Purkinje cell (primary cell): ENCODE data around the gene INO80E. TPM values are rescaled to one million over a fixed set of nuclear protein-coding genes. Genes with fewer than 3 reads are reported as not detected.

Source experiments
- polyA plus RNA-seq: library from polyadenylated mRNA; unstranded; fragments of >200 nt; fragmentation: Nextera tagmentation; gene quantifications from 2 replicates; pipeline ENCODE4 v1.2.1, GENCODE V29; 2014

INO80E gene
- 0.06 and 1.5 TPM in 2 replicates for polyA plus RNA-seq

GRCh38 chr16:29995911-29996765 lies at the start of gene INO80E:
Gene INO80E, plus strand, starts transcription at chr16:29996241. Its CDS starts 70 bp downstream, at chr16:29996311.

GRCh38 chr16:29961479-29962343 lies 34.3 kb upstream of the INO80E start, which contains the start of gene TMEM219:
Gene TMEM219, plus strand, starts transcription at chr16:29962079. Its CDS starts 1,065 bp downstream, at chr16:29963144.

GRCh38 chr16:29973384-29974246 lies 22.4 kb upstream of the INO80E start, which contains the start of gene TAOK2:
Gene TAOK2, plus strand, starts transcription at chr16:29973868. Its CDS starts 3,905 bp downstream, at chr16:29977773.

GRCh38 chr16:29995324-29995910 lies 624 bp upstream of the INO80E start, which contains the start of gene HIRIP3:
Gene HIRIP3, minus strand, starts transcription at chr16:29995617. Its CDS starts 12 bp downstream, at chr16:29995605.

GRCh38 chr16:30010844-30011713 lies 15.0 kb downstream of the INO80E start, which contains the start of gene DOC2A:
Gene DOC2A, minus strand, starts transcription at chr16:30011027. Its CDS starts 805 bp downstream, at chr16:30010222.

GRCh38 chr16:30022887-30023286 lies 26.8 kb downstream of the INO80E start, which contains the start of gene C16orf92:
Gene C16orf92, plus strand, starts transcription at chr16:30023198. Its CDS starts 143 bp downstream, at chr16:30023341.

GRCh38 chr16:30030841-30031413 lies 34.9 kb downstream of the INO80E start, which contains the start of gene TLCD3B:
Gene TLCD3B, minus strand, starts transcription at chr16:30031271. Its CDS starts 744 bp downstream, at chr16:30030527.

Other genes starting within 250 kb of the INO80E start
- not detected in 2 replicates for gene ZG16, start 218.0 kb upstream of the INO80E start, polyA plus RNA-seq
- 19.1 and 28.6 TPM in 2 replicates for gene KIF22, start 205.5 kb upstream of the INO80E start, polyA plus RNA-seq
- 2.0 and 5.5 TPM in 2 replicates for gene MAZ, start 189.7 kb upstream of the INO80E start, polyA plus RNA-seq
- gene PRRT2, start 184.0 kb upstream of the INO80E start, polyA plus RNA-seq = 0.83 and 7.5 TPM in 2 replicates
- 5.4 and 6.4 TPM in 2 replicates for gene PAGR1, start 180.1 kb upstream of the INO80E start, polyA plus RNA-seq
- gene MVP, start 175.8 kb upstream of the INO80E start, polyA plus RNA-seq = 0.56 and 0.76 TPM in 2 replicates
- gene CDIPT, start 133.0 kb upstream of the INO80E start, polyA plus RNA-seq = 38.9 and 58.0 TPM in 2 replicates
- gene SEZ6L2, start 96.7 kb upstream of the INO80E start, polyA plus RNA-seq = 97.4 and 138 TPM in 2 replicates
- 5.0 and 9.3 TPM in 2 replicates for gene ASPHD1, start 95.8 kb upstream of the INO80E start, polyA plus RNA-seq
- 11.7 and 17.7 TPM in 2 replicates for gene KCTD13, start 70.0 kb upstream of the INO80E start, polyA plus RNA-seq
- gene TMEM219, start 34.2 kb upstream of the INO80E start, polyA plus RNA-seq = 19.7 TPM in 2 replicates
- 0.43 and 0.56 TPM in 2 replicates for gene TAOK2, start 22.4 kb upstream of the INO80E start, polyA plus RNA-seq
- gene HIRIP3, start 624 bp upstream of the INO80E start, polyA plus RNA-seq = 3.3 and 6.6 TPM in 2 replicates
- gene DOC2A, start 14.8 kb downstream of the INO80E start, polyA plus RNA-seq = 2.3 and 11.0 TPM in 2 replicates
- 0.36 TPM in 2 replicates for gene C16orf92, start 27.0 kb downstream of the INO80E start, polyA plus RNA-seq
- 0.71 TPM in 1 of 2 replicates, not detected in the other for gene TLCD3B, start 35.0 kb downstream of the INO80E start, polyA plus RNA-seq
- gene ALDOA, start 69.5 kb downstream of the INO80E start, polyA plus RNA-seq = 1,138 and 1,179 TPM in 2 replicates
- 4.2 and 17.0 TPM in 2 replicates for gene PPP4C, start 79.8 kb downstream of the INO80E start, polyA plus RNA-seq
- not detected in 2 replicates for gene TBX6, start 95.7 kb downstream of the INO80E start, polyA plus RNA-seq
- 32.2 and 52.7 TPM in 2 replicates for gene YPEL3, start 100.0 kb downstream of the INO80E start, polyA plus RNA-seq
- not detected in 2 replicates for gene GDPD3, start 117.3 kb downstream of the INO80E start, polyA plus RNA-seq
- 2.5 and 13.5 TPM in 2 replicates for gene MAPK3, start 127.0 kb downstream of the INO80E start, polyA plus RNA-seq
- 2.8 TPM in 1 of 2 replicates, not detected in the other for gene CORO1A, start 187.4 kb downstream of the INO80E start, polyA plus RNA-seq
- gene BOLA2B, start 197.4 kb downstream of the INO80E start, polyA plus RNA-seq = 114 and 166 TPM in 2 replicates
- gene SLX1A, start 197.6 kb downstream of the INO80E start, polyA plus RNA-seq = 2.6 and 5.8 TPM in 2 replicates
- 19.6 and 21.3 TPM in 2 replicates for gene SULT1A3, start 203.0 kb downstream of the INO80E start, polyA plus RNA-seq